ENCODE measurements around the gene AMOT. TPM values are rescaled to one million over a fixed set of nuclear protein-coding genes. Genes with fewer than 3 reads are reported as not detected.
"Not testable (repeated sequence)": the region's sequence is repeated elsewhere in the genome, so short reads cannot be mapped to it uniquely, and the experiment has no call there.

Gene AMOT
- total and polyA plus RNA-seq, 2 experiments from 2014 or later, result 2.1 to 5.4 TPM

- TF ChIP-seq ETS1 (IDR thresholded peaks at IDR 0.05) (no peak), CTCF (conservative IDR thresholded peaks at IDR 0.05; ENCODE audit: low read depth in 2 of 2) (no peak), EZH2 (IDR thresholded peaks at IDR 0.05; ENCODE audit: low read depth, unreplicated experiment) (no peak), JUNB (IDR thresholded peaks at IDR 0.05; ENCODE audit: unreplicated experiment) (no peak), ZNF114 (CRISPR knock-in tag; IDR thresholded peaks at IDR 0.05) (no peak), NANOG (IDR thresholded peaks at IDR 0.05; ENCODE audit: borderline replicate concordance) (no peak), POLR2AphosphoS5 (IDR thresholded peaks at IDR 0.05; ENCODE audit: low read depth) (no peak), REST (IDR thresholded peaks at IDR 0.05; ENCODE audit: unreplicated experiment) (no peak), ZNF331 (CRISPR knock-in tag; IDR thresholded peaks at IDR 0.05; ENCODE audit: low read depth) (no peak), CREB1 (CRISPR knock-in tag; IDR thresholded peaks at IDR 0.05; ENCODE audit: low read depth) (no peak)
Measured at GRCh38 chrX:112857478-112857878, 16.8 kb upstream of the AMOT start (continued).

- H3K9me2 ChIP-seq (ENCODE audit: insufficient read depth); H3K4me3 ChIP-seq; H3K36me3 Mint-ChIP-seq (ENCODE audit: low read depth); H4K20me1 ChIP-seq (replicated peaks; ENCODE audit: insufficient read depth); H3K27ac Mint-ChIP-seq; H3K36me3 ChIP-seq (ENCODE audit: insufficient read depth); H3K27me3 ChIP-seq (ENCODE audit: insufficient read depth); H3K4me2 ChIP-seq; H3K27ac ChIP-seq (ENCODE audit: low read depth); H3K4me3 Mint-ChIP-seq; H3K27me3 Mint-ChIP-seq (ENCODE audit: insufficient read depth, low read depth, poor library complexity); H3K9me3 Mint-ChIP-seq; H3K79me2 ChIP-seq (replicated peaks; ENCODE audit: insufficient read depth); DNase-seq (ENCODE audit: low spot score); H3F3A ChIP-seq (replicated peaks; ENCODE audit: low read depth); H3K4me1 ChIP-seq (ENCODE audit: insufficient read depth); H2AFZ ChIP-seq; ATAC-seq: not testable (repeated sequence)
- peaks cover 17% of the 10 kb centered on the region for H3K4me1 Mint-ChIP-seq
Measured at GRCh38 chrX:112854901-112855300, 14.3 kb upstream of the AMOT start.

Measured in GM23338 (cell line).